Measurements from ENCODE around the gene DNAJB11.

- TF ChIP-seq, protein P1, sequence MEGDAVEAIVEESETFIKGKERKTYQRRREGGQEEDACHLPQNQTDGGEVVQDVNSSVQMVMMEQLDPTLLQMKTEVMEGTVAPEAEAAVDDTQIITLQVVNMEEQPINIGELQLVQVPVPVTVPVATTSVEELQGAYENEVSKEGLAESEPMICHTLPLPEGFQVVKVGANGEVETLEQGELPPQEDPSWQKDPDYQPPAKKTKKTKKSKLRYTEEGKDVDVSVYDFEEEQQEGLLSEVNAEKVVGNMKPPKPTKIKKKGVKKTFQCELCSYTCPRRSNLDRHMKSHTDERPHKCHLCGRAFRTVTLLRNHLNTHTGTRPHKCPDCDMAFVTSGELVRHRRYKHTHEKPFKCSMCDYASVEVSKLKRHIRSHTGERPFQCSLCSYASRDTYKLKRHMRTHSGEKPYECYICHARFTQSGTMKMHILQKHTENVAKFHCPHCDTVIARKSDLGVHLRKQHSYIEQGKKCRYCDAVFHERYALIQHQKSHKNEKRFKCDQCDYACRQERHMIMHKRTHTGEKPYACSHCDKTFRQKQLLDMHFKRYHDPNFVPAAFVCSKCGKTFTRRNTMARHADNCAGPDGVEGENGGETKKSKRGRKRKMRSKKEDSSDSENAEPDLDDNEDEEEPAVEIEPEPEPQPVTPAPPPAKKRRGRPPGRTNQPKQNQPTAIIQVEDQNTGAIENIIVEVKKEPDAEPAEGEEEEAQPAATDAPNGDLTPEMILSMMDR (IDR thresholded peaks at IDR 0.05) = no peak
- TF ChIP-seq EP300 (IDR thresholded peaks at IDR 0.05) = no peak
- no peak for TF ChIP-seq POLR2A (IDR thresholded peaks at IDR 0.05; ENCODE audit: low read depth)
- no peak for TF ChIP-seq POLR2AphosphoS5 (IDR thresholded peaks at IDR 0.05)
Observed at GRCh38 chr3:186566772-186567071, 3.8 kb upstream of the DNAJB11 start.

All from esophagus muscularis mucosa (tissue), 4 donors.